Stimulated activated CD4-positive, alpha-beta T cell treated with anti-CD3 and anti-CD28 coated beads, Interleukin-4, amount 100 ng/mL, for 4 hours (primary cell): ENCODE results near the gene ARHGEF10L.

Source experiments
- DNase-seq, 2 experiments: peaks; one replicate each; pipeline ENCODE4 v3.0.0-alpha.2; 2020

Gene ARHGEF10L

GRCh38 chr1:17523321-17524041, 16.0 kb upstream of the ARHGEF10L start:
- DNase-seq: no peak

- DNase-seq: no peak
Observed at GRCh38 chr1:17524645-17525044, 14.9 kb upstream of the ARHGEF10L start.

GRCh38 chr1:17525996-17526686, 13.4 kb upstream of the ARHGEF10L start:
- DNase-seq: no peak

- no peak for DNase-seq
Observed at GRCh38 chr1:17527036-17527914, 12.2 kb upstream of the ARHGEF10L start.

GRCh38 chr1:17529381-17529780, 10.1 kb upstream of the ARHGEF10L start:
- DNase-seq: no peak

- DNase-seq: no peak
Observed at GRCh38 chr1:17531343-17531681, 8.2 kb upstream of the ARHGEF10L start.

GRCh38 chr1:17531682-17532487, 7.6 kb upstream of the ARHGEF10L start:
- DNase-seq: no peak

GRCh38 chr1:17533201-17533600, 6.3 kb upstream of the ARHGEF10L start:
- DNase-seq: no peak

GRCh38 chr1:17535300-17535936, 4.1 kb upstream of the ARHGEF10L start:
- no peak for DNase-seq

- no peak for DNase-seq
Observed at GRCh38 chr1:17538010-17538409, 1.5 kb upstream of the ARHGEF10L start.

GRCh38 chr1:17538428-17539117, 925 bp upstream of the ARHGEF10L start:
- DNase-seq: no peak

- DNase-seq: no peak
Observed at GRCh38 chr1:17539118-17539476, 401 bp upstream of the ARHGEF10L start.

- no peak for DNase-seq
Observed at GRCh38 chr1:17540255-17541001, 930 bp downstream of the ARHGEF10L start.

- DNase-seq: no peak
Observed at GRCh38 chr1:17542645-17543044, 3.1 kb downstream of the ARHGEF10L start.

- DNase-seq: no peak
Observed at GRCh38 chr1:17544776-17545350, 5.4 kb downstream of the ARHGEF10L start.

GRCh38 chr1:17545356-17545755, 5.9 kb downstream of the ARHGEF10L start:
- DNase-seq: no peak

- DNase-seq: no peak
Observed at GRCh38 chr1:17546946-17547670, 7.6 kb downstream of the ARHGEF10L start.

- DNase-seq: no peak
Observed at GRCh38 chr1:17549384-17549783, 9.9 kb downstream of the ARHGEF10L start.

GRCh38 chr1:17550729-17551584, 11.5 kb downstream of the ARHGEF10L start:
- DNase-seq: no peak
